Stimulated activated CD8-positive, alpha-beta memory T cell treated with anti-CD3 and anti-CD28 coated beads, Interleukin-15, amount 100 ng/mL, for 4 hours (primary cell): ENCODE data around the gene SPATA31A7.
"Not testable (repeated sequence)": the region's sequence is repeated elsewhere in the genome, so short reads cannot be mapped to it uniquely, and the experiment has no call there.

Experiments used
- DNase-seq, 2 donors: peaks; one replicate each; pipeline ENCODE4 v3.0.0-alpha.2; 2020; ENCODE audit warnings: low read depth in 2 of 2

Gene SPATA31A7

DNA sequence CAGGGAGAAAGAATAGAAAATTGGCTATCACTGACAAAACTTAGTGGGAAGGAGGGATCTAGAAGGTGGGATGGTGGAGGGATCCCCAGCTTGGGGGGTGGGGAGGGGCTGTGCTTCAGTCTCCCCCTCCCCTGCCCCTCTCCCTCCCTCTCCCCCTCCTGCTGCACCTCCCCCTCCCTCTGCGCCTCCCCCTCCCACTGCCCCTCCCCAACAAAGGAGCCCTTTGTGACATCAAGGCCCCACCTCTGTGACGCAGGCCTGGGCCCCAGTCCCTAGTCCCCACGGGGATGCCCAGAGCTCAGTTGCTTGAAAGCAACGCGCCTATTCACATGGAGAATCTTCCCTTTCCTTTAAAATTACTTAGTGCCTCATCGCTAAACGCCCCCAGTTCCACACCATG lies at the start of gene SPATA31A7:
Gene SPATA31A7 (plus strand): TSS at position 301 of the 400 bp plus-strand sequence. CDS start 29 bp downstream, at position 330.
- not testable (repeated sequence) for DNase-seq

DNA sequence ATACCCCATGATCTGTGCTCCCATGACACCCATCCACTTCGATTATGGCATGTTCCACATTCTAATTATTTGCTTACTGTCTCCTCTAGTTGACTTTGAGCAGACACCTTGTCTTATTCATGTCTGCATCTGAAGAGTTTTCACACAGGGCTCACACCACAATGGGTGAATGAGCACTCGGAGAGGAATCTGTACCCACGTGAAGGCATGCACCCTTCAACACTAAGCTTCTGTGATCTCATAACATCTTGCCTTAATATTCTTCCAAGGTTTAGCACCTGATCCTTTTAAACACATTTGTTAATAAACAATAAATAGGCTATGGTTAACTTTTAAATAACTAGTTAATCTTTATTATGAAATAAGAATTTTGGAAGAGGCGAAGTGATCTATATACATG lies 36.6 kb downstream of the SPATA31A7 start:
- DNase-seq: not testable (repeated sequence)
